CD4-positive, alpha-beta memory T cell (primary cell): ENCODE measurements around the gene ZBTB4. TPM values are rescaled to one million over a fixed set of nuclear protein-coding genes. Genes with fewer than 3 reads are reported as not detected.
A peak's percentile ranks its signal among the peaks of the same experiment; 100 is the strongest.

Source experiments
- CTCF ChIA-PET: fragments of 350-600 bp; sonication (Branson Sonifier 250); formaldehyde crosslinking; loops from one replicate; lab custom pipeline; 2021; ENCODE audit warnings: inconsistent platforms; ENCODE audit not compliant: partially characterized antibody; lab: Charles Lee
- POLR2A ChIA-PET: fragments of 350-600 bp; sonication (Branson Sonifier 250); formaldehyde crosslinking; loops from one replicate; lab custom pipeline; 2021; ENCODE audit not compliant: partially characterized antibody; lab: Charles Lee
- DNase-seq, 5 donors: peaks; one replicate each; pipeline versions ENCODE4 v3.0.0 to v3.0.0-alpha.2; 2020 to 2022; ENCODE audit warnings: mixed read lengths in 1 of 5
- H3K27ac ChIP-seq: one replicate; pipeline ENCODE4 v1.7.0; 2013; ENCODE audit warnings: low read depth, low read length
- H3K27me3 ChIP-seq: 2 replicates; pipeline ENCODE4 v1.7.0; 2013; ENCODE audit warnings: mild to moderate bottlenecking, low read length, moderate library complexity; ENCODE audit not compliant: insufficient read depth
- H3K36me3 ChIP-seq: 2 replicates; pipeline ENCODE4 v1.7.0; 2013; ENCODE audit warnings: mild to moderate bottlenecking, low read length, moderate library complexity; ENCODE audit not compliant: insufficient read depth
- H3K4me1 ChIP-seq: 2 replicates; pipeline ENCODE4 v1.7.0; 2013; ENCODE audit warnings: mild to moderate bottlenecking, low read length, moderate library complexity; ENCODE audit not compliant: insufficient read depth
- H3K4me3 ChIP-seq, 2 donors: one replicate each; pipeline ENCODE4 v1.7.0; 2013; ENCODE audit warnings: low read length in 2 of 2, mild to moderate bottlenecking in 1 of 2
- H3K9me3 ChIP-seq, 2 donors: one replicate each; pipeline ENCODE4 v1.7.0; 2013; ENCODE audit warnings: low read length in 2 of 2, control low read depth in 1 of 2; ENCODE audit not compliant: control insufficient read depth in 1 of 2
- H3K27ac Mint-ChIP-seq, 7 donors: one replicate each; pipeline ENCODE4 v1.8.0; 2020 to 2021; ENCODE audit warnings: mixed read lengths in 7 of 7, mild to moderate bottlenecking in 6 of 7, inconsistent platforms in 3 of 7, moderate library complexity in 3 of 7
- H3K27me3 Mint-ChIP-seq, 2 donors: one replicate each; pipeline ENCODE4 v1.8.0; 2020 to 2021; ENCODE audit warnings: mixed read lengths in 2 of 2
- H3K36me3 Mint-ChIP-seq, 2 donors: one replicate each; pipeline ENCODE4 v1.8.0; 2020 to 2021; ENCODE audit warnings: mixed read lengths in 2 of 2, inconsistent platforms in 1 of 2, mild to moderate bottlenecking in 1 of 2
- H3K4me1 Mint-ChIP-seq, 4 donors: one replicate each; pipeline ENCODE4 v1.8.0; 2020 to 2021; ENCODE audit warnings: mixed read lengths in 4 of 4, mild to moderate bottlenecking in 1 of 4
- H3K4me3 Mint-ChIP-seq, 8 donors: one replicate each; pipeline ENCODE4 v1.8.0; 2020 to 2021; ENCODE audit warnings: mixed read lengths in 8 of 8, mild to moderate bottlenecking in 7 of 8, moderate library complexity in 6 of 8, inconsistent platforms in 3 of 8
- H3K9me3 Mint-ChIP-seq, 8 donors: one replicate each; pipeline ENCODE4 v1.8.0; 2020 to 2021; ENCODE audit warnings: mixed read lengths in 8 of 8, mild to moderate bottlenecking in 5 of 8, inconsistent platforms in 3 of 8, moderate library complexity in 1 of 8
- intact Hi-C: fragments of 100-400 bp; cut with micrococcal nuclease; formaldehyde crosslinking; loops from one replicate; pipeline ENCODE4 v1.15.1; 2023
- polyA plus RNA-seq, 2 donors: library from polyadenylated mRNA; unstranded; fragments of 300-500 nt; fragmentation: Illumina TruSeq; gene quantifications; one replicate each; pipeline ENCODE4 v1.2.3, GENCODE V29; 2021
- total RNA-seq, 2 experiments: library from RNA; stranded (reverse); gene quantifications; one replicate each; pipeline ENCODE4 v1.2.3, GENCODE V29; 2021

ZBTB4 gene
- total and polyA plus RNA-seq, 4 experiments from 2014 or later, result 4.6 to 75.7 (median 48.2) TPM

DNA sequence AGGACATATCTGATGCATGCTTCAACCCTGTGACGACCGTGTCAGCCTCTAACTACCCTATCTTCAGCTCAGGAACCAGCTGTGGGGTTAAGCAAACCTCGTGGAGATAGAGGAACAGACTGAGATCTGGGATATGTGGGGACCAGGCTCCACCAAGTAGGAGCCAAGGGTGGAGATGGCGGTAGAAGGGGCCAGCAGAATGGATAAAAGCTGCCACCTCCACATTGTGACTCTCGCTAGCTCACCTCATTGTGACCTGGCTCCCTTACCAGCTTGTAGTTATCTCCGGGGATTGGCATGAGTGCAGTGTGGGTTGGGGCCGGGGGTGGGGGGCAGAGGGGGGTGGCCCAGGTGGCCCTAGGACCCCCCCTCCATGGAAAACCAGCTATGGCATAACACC is 54.1 kb downstream of the ZBTB4 start, which contains the start of gene SPEM2:
Gene SPEM2, plus strand, starts transcription at position 301 of the 400 bp plus-strand sequence. Its CDS starts 73 bp downstream, at position 374.
- Mint-ChIP-seq H3K36me3 (no peaks in the 10 kb centered on the region), H3K27me3 (peaks cover 0 to 1% of the 10 kb centered on the region in 2 donors), H3K4me3 (no peak within 1 kb of the TSS), H3K9me3 (no peaks in the 10 kb centered on the region), H3K27ac (peak within 1 kb of the TSS in 2 of 7 donors; percentile 15 to 75), H3K4me1 (peaks cover 0 to 4% (median 0%) of the 10 kb centered on the region in 4 donors)
- peak in 1 of 5 donors; percentile 12 for DNase-seq
- intact Hi-C loops, result no loop called here
- H3K36me3 ChIP-seq, result no peaks in the 10 kb centered on the region
- H3K4me3 ChIP-seq, result no peak within 1 kb of the TSS
- H3K9me3 ChIP-seq, result no peaks in the 10 kb centered on the region
- ChIA-PET CTCF (interaction anchor here (1.0 kb wide), 1 partner anchor 136 kb away, joined by 3 read pairs; no protein-coding TSS in a partner anchor), POLR2A (no interaction called here)
- no peaks in the 10 kb centered on the region for H3K27me3 ChIP-seq
- no peak within 1 kb of the TSS for H3K27ac ChIP-seq
- no peaks in the 10 kb centered on the region for H3K4me1 ChIP-seq

DNA sequence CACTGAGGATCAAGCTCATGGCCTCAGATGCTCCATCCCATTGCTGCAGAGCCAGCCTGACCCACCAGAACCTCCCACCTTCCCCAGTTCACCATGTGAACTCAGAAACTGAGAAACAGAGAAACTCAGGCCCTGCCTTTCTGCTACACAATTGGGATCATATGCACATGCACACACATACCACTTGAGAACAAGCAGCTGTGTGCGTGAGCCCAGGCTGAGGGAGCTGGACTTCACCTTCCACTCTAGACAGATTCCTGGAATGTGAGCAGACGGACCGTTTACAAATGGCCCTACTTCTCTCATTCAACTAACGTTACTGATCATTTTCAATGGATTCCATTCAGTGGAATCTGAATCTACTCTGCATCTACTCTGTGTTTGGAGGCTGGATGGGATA is 55.8 kb downstream of the ZBTB4 start:
- no peak overlapping the region for H3K27ac Mint-ChIP-seq
- CTCF ChIA-PET, result interaction anchor here (0.9 to 2.1 kb wide), 2 partner anchors 12 to 68 kb away, joined by 4 to 5 read pairs; partner anchors contain the start of gene TMEM102
- POLR2A ChIA-PET, result no interaction called here

DNA sequence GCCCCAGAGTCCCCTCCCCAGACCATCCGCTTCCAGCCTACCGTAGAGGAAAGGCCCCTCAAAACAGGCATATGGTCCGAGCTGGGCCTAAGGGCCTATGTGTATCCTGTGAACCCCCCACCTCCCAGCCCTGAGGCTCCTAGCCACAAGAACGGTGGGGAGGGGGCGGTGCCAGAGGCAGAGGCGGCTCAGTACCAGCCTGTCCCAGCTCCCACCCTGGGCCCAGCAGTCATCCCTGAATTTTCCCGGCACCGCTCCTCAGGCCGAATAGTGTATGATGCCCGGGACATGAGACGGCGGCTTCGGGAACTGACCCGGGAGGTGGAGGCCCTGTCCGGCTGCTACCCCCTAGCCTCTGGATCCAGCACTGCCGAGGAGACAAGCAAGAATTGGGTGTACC is 58.2 kb downstream of the ZBTB4 start:
- no peaks in the 10 kb centered on the region for H3K9me3 Mint-ChIP-seq
- H3K4me1 Mint-ChIP-seq, result peaks cover 0 to 4% (median under 1%) of the 10 kb centered on the region in 4 donors
- DNase-seq, result no peak
- POLR2A ChIA-PET, result interaction anchor here (1.2 kb wide), 1 partner anchor 15 kb away, joined by 4 read pairs; no protein-coding TSS in a partner anchor
- no peak overlapping the region for H3K4me3 Mint-ChIP-seq
- H3K9me3 ChIP-seq, result no peaks in the 10 kb centered on the region
- no peak overlapping the region for H3K4me3 ChIP-seq
- H3K27ac ChIP-seq, result no peak overlapping the region
- intact Hi-C loops, result no loop called here
- H3K27me3 ChIP-seq, result no peaks in the 10 kb centered on the region
- H3K27ac Mint-ChIP-seq, result no peak overlapping the region
- H3K36me3 ChIP-seq, result no peaks in the 10 kb centered on the region
- CTCF ChIA-PET, result interaction anchor here (1.4 to 1.8 kb wide), 2 partner anchors 16 to 66 kb away, joined by 4 to 6 read pairs; no protein-coding TSS in a partner anchor
- no peaks in the 10 kb centered on the region for H3K4me1 ChIP-seq
- no peaks in the 10 kb centered on the region for H3K36me3 Mint-ChIP-seq
- H3K27me3 Mint-ChIP-seq, result peaks cover 0 to 1% of the 10 kb centered on the region in 2 donors

More for the DNA sequence above, 55.8 kb downstream of the ZBTB4 start:
- Histone ChIP-seq H3K27ac (no peak overlapping the region), H3K4me1 (no peaks in the 10 kb centered on the region), H3K4me3 (no peak overlapping the region), H3K9me3 (no peaks in the 10 kb centered on the region), H3K27me3 (no peaks in the 10 kb centered on the region), H3K36me3 (no peaks in the 10 kb centered on the region)
- Mint-ChIP-seq H3K36me3 (no peaks in the 10 kb centered on the region), H3K4me1 (peaks cover 0 to 4% (median 0%) of the 10 kb centered on the region in 4 donors), H3K27me3 (peaks cover 0 to 1% of the 10 kb centered on the region in 2 donors), H3K9me3 (no peaks in the 10 kb centered on the region), H3K4me3 (no peak overlapping the region)
- intact Hi-C loops, result no loop called here
- DNase-seq, result no peak

DNA sequence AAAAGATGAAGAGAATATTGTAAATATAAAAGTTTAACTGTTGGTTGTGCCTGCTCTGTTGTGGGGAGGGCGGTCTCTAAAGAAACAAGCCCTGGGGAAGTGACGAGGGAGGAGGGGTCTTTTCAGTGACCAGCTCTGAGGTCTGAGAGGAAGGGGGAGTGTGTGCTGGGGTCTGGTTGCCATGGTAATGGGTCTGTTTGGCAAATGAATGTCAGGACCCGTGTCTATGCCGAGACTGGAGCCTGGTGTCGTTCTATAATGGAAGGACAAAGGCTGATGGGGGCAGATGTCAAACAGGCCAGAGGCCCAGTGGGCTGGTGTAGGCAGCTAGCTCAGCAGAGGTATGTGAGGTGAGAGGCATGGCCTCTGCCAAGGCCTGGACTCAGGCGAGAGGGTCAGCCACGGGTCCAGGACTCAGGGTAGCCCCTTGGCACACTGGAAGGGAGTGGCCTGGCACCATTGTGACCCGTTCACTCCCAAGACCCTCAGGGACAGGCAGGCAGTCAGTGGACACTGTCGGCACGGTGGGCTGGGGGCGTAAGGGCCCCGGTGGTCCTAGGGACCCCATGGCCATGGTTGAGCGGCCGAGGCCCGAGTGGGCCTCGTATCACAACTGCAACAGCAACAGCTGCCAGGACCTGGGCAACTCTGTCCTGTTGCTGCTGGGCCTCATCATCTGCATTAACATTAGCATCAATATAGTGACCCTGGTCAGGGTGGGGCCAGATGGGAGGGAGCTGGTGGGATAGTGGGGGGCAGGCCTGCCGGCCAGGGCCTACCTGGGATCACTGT is 59.4 kb downstream of the ZBTB4 start, which contains the start of gene SPEM1:
Gene SPEM1, plus strand, starts transcription at position 506 of the 792 bp plus-strand sequence. Its CDS starts 61 bp downstream, at position 567.
- peaks cover 0 to 4% (median 1%) of the 10 kb centered on the region in 4 donors for H3K4me1 Mint-ChIP-seq
- peaks cover 0 to 1% of the 10 kb centered on the region in 2 donors for H3K27me3 Mint-ChIP-seq
- POLR2A ChIA-PET, result interaction anchor here (1.2 kb wide), 1 partner anchor 16 kb away, joined by 4 read pairs; no protein-coding TSS in a partner anchor
- DNase-seq, result no peak
- no peak within 1 kb of the TSS for H3K4me3 ChIP-seq
- no peaks in the 10 kb centered on the region for H3K4me1 ChIP-seq
- H3K9me3 ChIP-seq, result no peaks in the 10 kb centered on the region
- intact Hi-C loops, result no loop called here
- no peaks in the 10 kb centered on the region for H3K36me3 ChIP-seq
- peak within 1 kb of the TSS in 2 of 7 donors; percentile 53 to 58 for H3K27ac Mint-ChIP-seq
- no peaks in the 10 kb centered on the region for H3K27me3 ChIP-seq
- CTCF ChIA-PET, result interaction anchor here (1.4 to 1.8 kb wide), 2 partner anchors 17 to 64 kb away, joined by 4 to 6 read pairs; no protein-coding TSS in a partner anchor
- no peaks in the 10 kb centered on the region for H3K9me3 Mint-ChIP-seq
- no peaks in the 10 kb centered on the region for H3K36me3 Mint-ChIP-seq
- no peak within 1 kb of the TSS for H3K4me3 Mint-ChIP-seq
- no peak within 1 kb of the TSS for H3K27ac ChIP-seq

DNA sequence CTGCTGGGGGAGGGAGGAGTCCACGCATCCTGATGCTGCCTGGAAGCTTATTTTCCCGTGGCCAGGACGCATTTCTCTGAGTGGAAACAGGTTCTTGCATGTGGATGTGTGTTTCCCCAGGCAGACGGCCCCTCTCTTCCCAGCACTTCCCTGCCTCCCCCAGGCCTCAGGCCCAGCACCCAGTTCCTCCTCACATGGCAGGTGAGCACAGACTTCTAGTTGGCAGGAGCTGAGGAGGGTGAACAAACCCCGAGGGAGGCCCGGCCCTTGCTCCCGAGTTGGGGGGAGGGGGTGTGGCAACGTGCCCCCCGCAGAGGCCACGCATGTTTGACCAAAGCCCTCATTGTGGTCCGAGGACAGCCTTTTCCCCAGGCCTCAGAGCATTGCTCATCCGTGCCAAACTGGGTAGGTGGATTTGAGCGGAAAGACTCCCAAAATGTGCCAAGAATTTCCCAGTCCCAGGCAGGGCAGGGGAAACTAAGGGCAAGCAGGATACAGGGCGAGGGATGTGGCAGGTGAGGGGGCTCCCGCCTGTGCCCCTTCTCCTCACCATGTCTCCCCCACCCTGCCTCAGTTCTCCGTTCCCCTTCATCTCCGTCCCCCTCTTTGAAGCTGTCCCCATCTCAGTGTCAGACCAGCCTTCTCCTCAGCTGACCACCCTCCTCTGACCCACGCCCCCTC is 60.8 kb downstream of the ZBTB4 start:
- intact Hi-C loops, result no loop called here
- POLR2A ChIA-PET, result interaction anchor here (0.5 kb wide), 1 partner anchor 511 kb away, joined by 3 read pairs; no protein-coding TSS in a partner anchor

DNA sequence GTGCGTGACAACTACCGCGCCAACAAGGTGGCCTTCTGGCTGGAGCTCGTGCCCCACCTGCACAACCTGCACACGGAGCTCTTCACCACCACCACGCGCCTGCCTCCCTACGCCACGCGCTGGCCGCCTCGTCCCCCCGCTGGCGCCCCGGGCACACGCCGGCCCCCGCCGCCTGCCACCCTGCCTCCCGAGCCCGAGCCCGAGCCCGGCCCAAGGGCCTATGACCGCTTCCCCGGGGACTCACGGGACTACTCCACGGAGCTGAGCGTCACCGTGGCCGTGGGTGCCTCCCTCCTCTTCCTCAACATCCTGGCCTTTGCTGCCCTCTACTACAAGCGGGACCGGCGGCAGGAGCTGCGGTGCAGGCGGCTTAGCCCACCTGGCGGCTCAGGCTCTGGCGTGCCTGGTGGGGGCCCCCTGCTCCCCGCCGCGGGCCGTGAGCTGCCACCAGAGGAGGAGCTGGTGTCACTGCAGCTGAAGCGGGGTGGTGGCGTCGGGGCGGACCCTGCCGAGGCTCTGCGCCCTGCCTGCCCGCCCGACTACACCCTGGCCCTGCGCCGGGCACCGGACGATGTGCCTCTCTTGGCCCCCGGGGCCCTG is 62.3 kb downstream of the ZBTB4 start:
- Mint-ChIP-seq H3K27me3 (no peaks in the 10 kb centered on the region), H3K4me1 (peaks cover 0 to 2% (median 0%) of the 10 kb centered on the region in 4 donors), H3K9me3 (no peaks in the 10 kb centered on the region), H3K36me3 (no peaks in the 10 kb centered on the region), H3K27ac (no peak overlapping the region), H3K4me3 (no peak overlapping the region)
- DNase-seq, result peak in 1 of 5 donors; percentile 11
- Histone ChIP-seq H3K27ac (no peak overlapping the region), H3K36me3 (no peaks in the 10 kb centered on the region), H3K4me3 (no peak overlapping the region), H3K9me3 (no peaks in the 10 kb centered on the region), H3K4me1 (no peaks in the 10 kb centered on the region), H3K27me3 (no peaks in the 10 kb centered on the region)
- POLR2A ChIA-PET, result interaction anchor here (1.3 kb wide), 1 partner anchor 13 kb away, joined by 4 read pairs; the partner anchor contains the start of gene TMEM256
- intact Hi-C loops, result no loop called here
- CTCF ChIA-PET, result no interaction called here

More for the DNA sequence above, 60.8 kb downstream of the ZBTB4 start:
- H3K27me3 ChIP-seq, result no peaks in the 10 kb centered on the region
- no peak for DNase-seq
- H3K9me3 ChIP-seq, result no peaks in the 10 kb centered on the region
- H3K36me3 ChIP-seq, result no peaks in the 10 kb centered on the region
- Mint-ChIP-seq H3K27me3 (no peaks in the 10 kb centered on the region), H3K36me3 (no peaks in the 10 kb centered on the region), H3K4me1 (peaks cover 0 to 2% (median 0%) of the 10 kb centered on the region in 4 donors), H3K4me3 (no peak overlapping the region), H3K9me3 (no peaks in the 10 kb centered on the region), H3K27ac (peak overlapping the region in 1 of 7 donors; percentile 58)
- no peaks in the 10 kb centered on the region for H3K4me1 ChIP-seq
- H3K27ac ChIP-seq, result no peak overlapping the region
- no peak overlapping the region for H3K4me3 ChIP-seq
- CTCF ChIA-PET, result no interaction called here
